A549 (cell line): ENCODE measurements around the gene PPIP5K2.

Experiments
- CEBPB ChIP-seq, 2 experiments: fragments of >200 bp in 1 of 2; sonication (Bioruptor Twin) in 1 of 2; formaldehyde crosslinking in 1 of 2; IDR thresholded peaks; 2 replicates each; pipeline ENCODE4 v1.6.1; 2012 to 2016
- CHD2 ChIP-seq: fragments of 150-350 bp; IDR thresholded peaks from 2 replicates; pipeline ENCODE4 v1.6.1; 2014; ENCODE audit warnings: low read length; ENCODE audit not compliant: partially characterized antibody
- CTCF ChIP-seq: fragments of >200 bp; sonication (Bioruptor Twin); formaldehyde crosslinking; IDR thresholded peaks from 3 replicates; pipeline ENCODE4 v1.5.1; 2016
- HOXB5 ChIP-seq: fragments of 250-450 bp; sonication (Bioruptor Pico); IDR thresholded peaks from 2 replicates; pipeline ENCODE4 v1.5.0; 2020; ENCODE audit warnings: mild to moderate bottlenecking, moderate library complexity
- MAFK ChIP-seq: fragments of 450-650 bp; IDR thresholded peaks from 2 replicates; pipeline ENCODE4 v1.6.1; 2014; ENCODE audit not compliant: partially characterized antibody
- MYC ChIP-seq: IDR thresholded peaks from 2 replicates; pipeline ENCODE4 v1.6.1; 2012; ENCODE audit warnings: mild to moderate bottlenecking, inconsistent platforms, low read length, improper control_type of control experiment, borderline replicate concordance
- PBX3 ChIP-seq: IDR thresholded peaks from 2 replicates; pipeline ENCODE4 v1.6.1; 2012
- POLR2A ChIP-seq: IDR thresholded peaks from 2 replicates; pipeline ENCODE4 v1.6.1; 2012; ENCODE audit warnings: mild to moderate bottlenecking, low read length
- TF ChIP-seq, protein P1 (sequence below): fragments of 450-650 bp; IDR thresholded peaks from 2 replicates; pipeline ENCODE4 v1.6.1; 2014; ENCODE audit warnings: antibody characterized with exemption
- TF ChIP-seq, protein P2 (sequence below): fragments of 200-600 bp; sonication (generic); IDR thresholded peaks from 2 replicates; pipeline ENCODE4 v1.6.1; 2016; ENCODE audit warnings: antibody characterized with exemption, mild to moderate bottlenecking, moderate library complexity

DNA sequence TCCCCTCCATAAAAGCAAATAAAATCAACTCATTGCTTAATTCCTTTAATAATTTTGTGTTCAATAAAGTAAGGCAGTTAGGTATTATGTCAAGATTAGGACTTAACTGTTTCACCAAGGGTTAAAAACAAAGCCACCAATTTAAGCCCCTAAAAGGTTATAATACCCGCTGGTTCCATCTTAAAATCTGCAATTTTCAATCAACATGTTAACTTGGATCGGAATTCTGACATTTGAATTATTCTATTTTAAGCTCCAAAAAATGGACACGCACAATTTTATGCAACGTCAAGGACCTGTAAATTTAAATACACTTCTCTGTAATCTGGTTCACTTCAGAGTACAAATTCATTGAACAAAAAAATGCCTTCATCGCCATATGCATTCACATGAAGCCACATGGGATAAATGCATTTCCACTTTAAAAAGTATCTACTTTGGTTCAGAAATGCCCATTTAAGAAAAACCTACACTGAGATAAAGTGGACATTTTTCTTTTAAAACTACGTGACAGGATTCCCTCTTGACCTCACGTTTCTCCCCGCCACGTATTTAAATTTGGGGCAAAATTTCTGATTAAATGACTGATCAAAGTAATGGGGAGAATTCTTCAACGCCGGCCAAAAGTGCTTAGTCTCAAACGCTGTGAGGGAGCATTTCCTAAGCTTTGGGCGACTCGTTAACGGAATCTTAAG, 884 bp upstream of the PPIP5K2 start:
- TF ChIP-seq CTCF, result no peak
- TF ChIP-seq, protein P1, sequence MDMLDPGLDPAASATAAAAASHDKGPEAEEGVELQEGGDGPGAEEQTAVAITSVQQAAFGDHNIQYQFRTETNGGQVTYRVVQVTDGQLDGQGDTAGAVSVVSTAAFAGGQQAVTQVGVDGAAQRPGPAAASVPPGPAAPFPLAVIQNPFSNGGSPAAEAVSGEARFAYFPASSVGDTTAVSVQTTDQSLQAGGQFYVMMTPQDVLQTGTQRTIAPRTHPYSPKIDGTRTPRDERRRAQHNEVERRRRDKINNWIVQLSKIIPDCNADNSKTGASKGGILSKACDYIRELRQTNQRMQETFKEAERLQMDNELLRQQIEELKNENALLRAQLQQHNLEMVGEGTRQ, result no peak
- no peak for TF ChIP-seq POLR2A
- TF ChIP-seq, protein P2, sequence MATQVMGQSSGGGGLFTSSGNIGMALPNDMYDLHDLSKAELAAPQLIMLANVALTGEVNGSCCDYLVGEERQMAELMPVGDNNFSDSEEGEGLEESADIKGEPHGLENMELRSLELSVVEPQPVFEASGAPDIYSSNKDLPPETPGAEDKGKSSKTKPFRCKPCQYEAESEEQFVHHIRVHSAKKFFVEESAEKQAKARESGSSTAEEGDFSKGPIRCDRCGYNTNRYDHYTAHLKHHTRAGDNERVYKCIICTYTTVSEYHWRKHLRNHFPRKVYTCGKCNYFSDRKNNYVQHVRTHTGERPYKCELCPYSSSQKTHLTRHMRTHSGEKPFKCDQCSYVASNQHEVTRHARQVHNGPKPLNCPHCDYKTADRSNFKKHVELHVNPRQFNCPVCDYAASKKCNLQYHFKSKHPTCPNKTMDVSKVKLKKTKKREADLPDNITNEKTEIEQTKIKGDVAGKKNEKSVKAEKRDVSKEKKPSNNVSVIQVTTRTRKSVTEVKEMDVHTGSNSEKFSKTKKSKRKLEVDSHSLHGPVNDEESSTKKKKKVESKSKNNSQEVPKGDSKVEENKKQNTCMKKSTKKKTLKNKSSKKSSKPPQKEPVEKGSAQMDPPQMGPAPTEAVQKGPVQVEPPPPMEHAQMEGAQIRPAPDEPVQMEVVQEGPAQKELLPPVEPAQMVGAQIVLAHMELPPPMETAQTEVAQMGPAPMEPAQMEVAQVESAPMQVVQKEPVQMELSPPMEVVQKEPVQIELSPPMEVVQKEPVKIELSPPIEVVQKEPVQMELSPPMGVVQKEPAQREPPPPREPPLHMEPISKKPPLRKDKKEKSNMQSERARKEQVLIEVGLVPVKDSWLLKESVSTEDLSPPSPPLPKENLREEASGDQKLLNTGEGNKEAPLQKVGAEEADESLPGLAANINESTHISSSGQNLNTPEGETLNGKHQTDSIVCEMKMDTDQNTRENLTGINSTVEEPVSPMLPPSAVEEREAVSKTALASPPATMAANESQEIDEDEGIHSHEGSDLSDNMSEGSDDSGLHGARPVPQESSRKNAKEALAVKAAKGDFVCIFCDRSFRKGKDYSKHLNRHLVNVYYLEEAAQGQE, result no peak
- no peak for TF ChIP-seq HOXB5 (CRISPR knock-in tag)
- no peak for TF ChIP-seq CHD2
- TF ChIP-seq MAFK, result no peak
- no peak for TF ChIP-seq CEBPB (IDR thresholded peaks at IDR 0.05)
- no peak for TF ChIP-seq PBX3
- TF ChIP-seq MYC, result no peak
